ENCODE measurements around the gene PRR14L. TPM values are rescaled to one million over a fixed set of nuclear protein-coding genes. Genes with fewer than 3 reads are reported as not detected.

Gene PRR14L
- total RNA-seq, 4 donors from 2014 or later = 22.8 to 28.4 (median 27.3) TPM

- 73 to 83% methylated on average over 1 of the region's 1 CpG for WGBS, 2 donors
- Histone ChIP-seq H3K27ac (no peak overlapping the region), H3K27me3 (no peaks in the 10 kb centered on the region), H3K4me1 (peaks cover 0 to 16% (median 0%) of the 10 kb centered on the region in 4 donors), H3K36me3 (peaks cover 0 to 26% (median 0%) of the 10 kb centered on the region in 3 donors), H3K4me3 (no peak overlapping the region), H3K9me3 (no peaks in the 10 kb centered on the region)
- TF ChIP-seq EP300 (IDR thresholded peaks at IDR 0.05) (no peak), POLR2A (IDR thresholded peaks at IDR 0.05) (no peak), CTCF (IDR thresholded peaks at IDR 0.05) (no peak)
- no peak for DNase-seq (ENCODE audit: low spot score in 2 of 2)
Measured at GRCh38 chr22:31734512-31734911, 15.4 kb downstream of the PRR14L start.

- TF ChIP-seq CTCF (IDR thresholded peaks at IDR 0.05) = no peak
- no peak for TF ChIP-seq POLR2A (IDR thresholded peaks at IDR 0.05)
- no peak for TF ChIP-seq EP300 (IDR thresholded peaks at IDR 0.05)
- Histone ChIP-seq H3K4me1 (peaks cover 0 to 12% (median 0%) of the 10 kb centered on the region in 4 donors), H3K27ac (no peak overlapping the region), H3K4me3 (no peak overlapping the region), H3K36me3 (peaks cover 0 to 23% (median 0%) of the 10 kb centered on the region in 3 donors), H3K9me3 (no peaks in the 10 kb centered on the region), H3K27me3 (no peaks in the 10 kb centered on the region)
- WGBS, 2 donors = 89% methylated on average over 7 of the region's 7 CpGs
- no peak for DNase-seq (ENCODE audit: low spot score in 2 of 2)
Measured at GRCh38 chr22:31733580-31734079, 16.3 kb downstream of the PRR14L start.

GRCh38 chr22:31732089-31732829, 17.7 kb downstream of the PRR14L start:
- Histone ChIP-seq H3K27ac (no peak overlapping the region), H3K4me1 (peaks cover 0 to 9% (median 0%) of the 10 kb centered on the region in 4 donors), H3K9me3 (no peaks in the 10 kb centered on the region), H3K27me3 (no peaks in the 10 kb centered on the region), H3K4me3 (no peak overlapping the region), H3K36me3 (peaks cover 0 to 16% (median 0%) of the 10 kb centered on the region in 3 donors)
- WGBS, 2 donors = 79 to 87% methylated on average over 2 of the region's 2 CpGs
- TF ChIP-seq CTCF (IDR thresholded peaks at IDR 0.05) (no peak), EP300 (IDR thresholded peaks at IDR 0.05) (no peak), POLR2A (IDR thresholded peaks at IDR 0.05) (no peak)
- DNase-seq (ENCODE audit: low spot score in 2 of 2) = no peak

GRCh38 chr22:31730344-31730711, 19.6 kb downstream of the PRR14L start:
- Histone ChIP-seq H3K4me1 (peaks cover 0 to 9% (median 0%) of the 10 kb centered on the region in 4 donors), H3K27me3 (no peaks in the 10 kb centered on the region), H3K27ac (no peak overlapping the region), H3K36me3 (peaks cover 0 to 18% (median 1%) of the 10 kb centered on the region in 3 donors), H3K4me3 (no peak overlapping the region), H3K9me3 (no peaks in the 10 kb centered on the region)
- 84 to 85% methylated on average over 8 of the region's 8 CpGs for WGBS, 2 donors
- TF ChIP-seq CTCF (IDR thresholded peaks at IDR 0.05) = no peak
- no peak for DNase-seq (ENCODE audit: low spot score in 2 of 2)

- H3K27ac ChIP-seq = no peak overlapping the region
- no peak overlapping the region for H3K4me3 ChIP-seq
- no peak for DNase-seq (ENCODE audit: low spot score in 2 of 2)
- no peaks in the 10 kb centered on the region for H3K27me3 ChIP-seq
- H3K4me1 ChIP-seq = peaks cover 0 to 9% (median 0%) of the 10 kb centered on the region in 4 donors
- H3K9me3 ChIP-seq = no peaks in the 10 kb centered on the region
- H3K36me3 ChIP-seq = peaks cover 0 to 32% (median 7%) of the 10 kb centered on the region in 3 donors
- TF ChIP-seq CTCF (IDR thresholded peaks at IDR 0.05) = no peak
- no peak for TF ChIP-seq EP300 (IDR thresholded peaks at IDR 0.05)
- no peak for TF ChIP-seq POLR2A (IDR thresholded peaks at IDR 0.05)
- 65 to 74% methylated on average over 4 of the region's 4 CpGs for WGBS, 2 donors
Measured at GRCh38 chr22:31728857-31729256, 21.1 kb downstream of the PRR14L start.
